ENCODE results near the gene DLG2.

Gene DLG2

GRCh38 chr11:83982825-83983224 is 1644.3 kb downstream of the DLG2 start:
- Histone ChIP-seq H3K4me3 (ENCODE audit: low read depth in 1 of 2, low read length in 2 of 2) (no peak overlapping the region), H3K36me3 (ENCODE audit: insufficient read depth, low read length) (no peaks in the 10 kb centered on the region), H3K27me3 (ENCODE audit: control insufficient read depth in 1 of 2, insufficient read depth in 2 of 2, low read length in 2 of 2) (no peaks in the 10 kb centered on the region), H3K4me1 (ENCODE audit: insufficient read depth, low read length) (no peaks in the 10 kb centered on the region), H3K27ac (ENCODE audit: low read depth, low read length) (no peak overlapping the region), H3K9me3 (ENCODE audit: low read length) (no peaks in the 10 kb centered on the region), H3K9ac (ENCODE audit: low read length) (no peak overlapping the region)

- H3K27ac ChIP-seq (ENCODE audit: low read depth, low read length), result no peak overlapping the region
These were observed 1647.6 kb downstream of the DLG2 start for GRCh38 chr11:83979593-83979992.

DNA sequence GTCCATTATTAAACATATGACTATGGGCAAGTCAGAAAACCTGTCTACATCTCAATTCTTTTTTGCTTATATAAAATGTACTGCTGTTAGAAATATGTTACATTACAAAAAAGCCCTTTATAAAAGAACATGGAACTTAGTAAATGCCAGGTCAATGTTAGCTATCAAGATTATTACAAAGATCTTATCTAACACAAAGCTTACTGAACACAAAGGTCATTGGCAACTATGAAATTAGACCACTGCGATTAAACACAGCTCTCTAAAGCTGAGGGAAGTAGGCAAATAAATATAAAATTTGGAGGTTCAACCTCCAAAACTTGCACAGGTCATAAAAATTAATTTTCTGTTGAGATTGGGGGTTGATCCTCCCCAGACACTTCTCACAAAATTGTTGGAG is 1648.2 kb downstream of the DLG2 start:
- Histone ChIP-seq H3K36me3 (ENCODE audit: insufficient read depth, low read length) (no peaks in the 10 kb centered on the region), H3K4me3 (ENCODE audit: low read depth in 1 of 2, low read length in 2 of 2) (no peak overlapping the region), H3K9ac (ENCODE audit: low read length) (no peak overlapping the region), H3K27me3 (ENCODE audit: control insufficient read depth in 1 of 2, insufficient read depth in 2 of 2, low read length in 2 of 2) (no peaks in the 10 kb centered on the region), H3K27ac (ENCODE audit: low read depth, low read length) (no peak overlapping the region), H3K9me3 (ENCODE audit: low read length) (no peaks in the 10 kb centered on the region), H3K4me1 (ENCODE audit: insufficient read depth, low read length) (no peaks in the 10 kb centered on the region)

More at GRCh38 chr11:83979593-83979992, 1647.6 kb downstream of the DLG2 start:
- Histone ChIP-seq H3K4me1 (ENCODE audit: insufficient read depth, low read length) (no peaks in the 10 kb centered on the region), H3K4me3 (ENCODE audit: low read depth in 1 of 2, low read length in 2 of 2) (no peak overlapping the region), H3K36me3 (ENCODE audit: insufficient read depth, low read length) (no peaks in the 10 kb centered on the region), H3K27me3 (ENCODE audit: control insufficient read depth in 1 of 2, insufficient read depth in 2 of 2, low read length in 2 of 2) (no peaks in the 10 kb centered on the region), H3K9me3 (ENCODE audit: low read length) (no peaks in the 10 kb centered on the region), H3K9ac (ENCODE audit: low read length) (no peak overlapping the region)

DNA sequence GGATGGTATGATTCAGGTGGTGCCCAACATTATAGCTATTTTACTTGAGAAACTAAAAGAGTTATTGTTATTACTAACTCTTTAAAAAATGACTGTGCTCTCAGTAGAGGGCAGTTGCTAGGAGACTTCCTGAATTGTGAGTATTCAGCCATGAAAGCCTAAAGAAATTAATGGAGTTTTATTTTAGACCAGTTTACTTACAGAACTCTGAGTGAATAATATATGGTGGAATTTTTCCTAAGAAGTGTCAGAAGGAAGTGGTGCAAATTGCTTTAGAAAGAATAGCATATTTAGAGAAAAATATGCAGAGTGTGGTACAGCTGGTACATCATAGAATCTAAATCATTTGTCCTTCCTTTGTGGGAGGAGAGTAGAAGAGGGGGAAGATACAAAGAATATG is 1651.1 kb downstream of the DLG2 start:
- Histone ChIP-seq H3K9ac (ENCODE audit: low read length) (no peak overlapping the region), H3K27ac (ENCODE audit: low read depth, low read length) (no peak overlapping the region), H3K4me1 (ENCODE audit: insufficient read depth, low read length) (no peaks in the 10 kb centered on the region), H3K27me3 (ENCODE audit: control insufficient read depth in 1 of 2, insufficient read depth in 2 of 2, low read length in 2 of 2) (no peaks in the 10 kb centered on the region), H3K9me3 (ENCODE audit: low read length) (no peaks in the 10 kb centered on the region), H3K36me3 (ENCODE audit: insufficient read depth, low read length) (no peaks in the 10 kb centered on the region), H3K4me3 (ENCODE audit: low read depth in 1 of 2, low read length in 2 of 2) (no peak overlapping the region)

DNA sequence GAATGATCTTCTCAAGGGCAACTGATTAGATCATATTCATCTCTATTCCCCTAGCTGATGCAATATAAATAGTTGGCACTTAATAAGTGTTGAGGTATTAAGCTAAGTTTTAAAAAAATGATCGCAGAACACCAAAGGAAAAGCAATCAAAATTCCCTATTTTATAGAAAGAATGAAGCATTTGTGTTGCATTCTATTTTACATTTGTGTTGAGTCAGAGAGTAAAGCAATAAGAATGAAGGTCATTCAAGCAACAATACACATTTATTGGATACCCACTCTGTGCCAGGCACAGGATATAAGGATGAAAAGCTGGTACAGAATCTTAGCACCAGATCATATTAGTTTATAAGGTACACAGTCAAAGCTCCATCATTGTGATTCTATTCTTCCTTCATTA is 1654.6 kb downstream of the DLG2 start:
- Histone ChIP-seq H3K4me3 (ENCODE audit: low read depth in 1 of 2, low read length in 2 of 2) (no peak overlapping the region), H3K9me3 (ENCODE audit: low read length) (no peaks in the 10 kb centered on the region), H3K36me3 (ENCODE audit: insufficient read depth, low read length) (no peaks in the 10 kb centered on the region), H3K27me3 (ENCODE audit: control insufficient read depth in 1 of 2, insufficient read depth in 2 of 2, low read length in 2 of 2) (no peaks in the 10 kb centered on the region), H3K27ac (ENCODE audit: low read depth, low read length) (no peak overlapping the region), H3K4me1 (ENCODE audit: insufficient read depth, low read length) (no peaks in the 10 kb centered on the region), H3K9ac (ENCODE audit: low read length) (no peak overlapping the region)

GRCh38 chr11:83971063-83971462 is 1656.1 kb downstream of the DLG2 start:
- Histone ChIP-seq H3K27me3 (ENCODE audit: control insufficient read depth in 1 of 2, insufficient read depth in 2 of 2, low read length in 2 of 2) (no peaks in the 10 kb centered on the region), H3K4me3 (ENCODE audit: low read depth in 1 of 2, low read length in 2 of 2) (no peak overlapping the region), H3K9me3 (ENCODE audit: low read length) (no peaks in the 10 kb centered on the region), H3K36me3 (ENCODE audit: insufficient read depth, low read length) (no peaks in the 10 kb centered on the region), H3K9ac (ENCODE audit: low read length) (no peak overlapping the region), H3K4me1 (ENCODE audit: insufficient read depth, low read length) (no peaks in the 10 kb centered on the region), H3K27ac (ENCODE audit: low read depth, low read length) (no peak overlapping the region)

- Histone ChIP-seq H3K36me3 (ENCODE audit: insufficient read depth, low read length) (no peaks in the 10 kb centered on the region), H3K27ac (ENCODE audit: low read depth, low read length) (no peak overlapping the region), H3K4me3 (ENCODE audit: low read depth in 1 of 2, low read length in 2 of 2) (no peak overlapping the region), H3K9me3 (ENCODE audit: low read length) (no peaks in the 10 kb centered on the region), H3K4me1 (ENCODE audit: insufficient read depth, low read length) (no peaks in the 10 kb centered on the region), H3K27me3 (ENCODE audit: control insufficient read depth in 1 of 2, insufficient read depth in 2 of 2, low read length in 2 of 2) (no peaks in the 10 kb centered on the region), H3K9ac (ENCODE audit: low read length) (no peak overlapping the region)
These were observed 1657.0 kb downstream of the DLG2 start for GRCh38 chr11:83970061-83970671.

DNA sequence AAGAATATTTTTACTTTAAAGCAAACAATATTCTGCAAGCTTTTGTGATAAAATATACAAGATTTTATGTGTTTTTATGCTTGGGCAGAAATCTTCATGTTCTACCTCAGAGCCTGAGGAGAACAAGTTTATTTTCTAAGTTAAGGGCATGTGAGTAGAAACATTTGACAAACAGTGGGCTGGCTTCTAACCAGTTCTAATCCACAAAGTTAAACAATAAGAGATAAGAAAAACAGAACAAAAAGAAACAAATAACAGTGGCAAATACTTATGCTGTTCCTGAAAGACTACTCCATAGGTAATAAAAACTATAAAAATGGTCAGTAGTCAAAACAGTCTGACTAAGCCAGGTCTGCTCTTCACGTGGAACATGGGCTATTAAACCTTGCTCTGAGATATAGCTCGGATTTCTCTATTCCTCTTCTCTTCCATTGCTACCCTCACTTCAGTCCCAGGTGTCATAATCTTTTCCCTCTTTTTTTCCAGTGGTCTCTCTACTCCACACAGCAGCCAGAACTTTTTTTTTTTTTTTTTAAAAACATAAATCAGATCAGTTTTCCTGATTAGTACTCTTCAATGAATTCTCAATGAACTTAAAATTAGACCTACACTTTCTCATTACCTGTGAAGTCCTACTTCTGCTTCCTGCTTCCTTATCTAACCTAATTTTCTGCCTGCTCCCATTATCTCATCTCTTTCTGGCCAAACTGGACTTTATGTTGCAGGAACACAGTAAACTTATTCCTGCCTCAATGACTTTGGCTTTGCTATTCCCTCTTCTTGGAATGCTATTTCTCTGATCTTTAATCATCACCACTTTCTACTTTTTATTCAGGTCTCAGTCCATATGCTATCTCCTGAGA is 1669.9 kb downstream of the DLG2 start:
- no peak overlapping the region for H3K4me3 ChIP-seq (ENCODE audit: low read depth in 1 of 2, low read length in 2 of 2)
- no peaks in the 10 kb centered on the region for H3K4me1 ChIP-seq (ENCODE audit: insufficient read depth, low read length)
- no peaks in the 10 kb centered on the region for H3K27me3 ChIP-seq (ENCODE audit: control insufficient read depth in 1 of 2, insufficient read depth in 2 of 2, low read length in 2 of 2)
- no peaks in the 10 kb centered on the region for H3K36me3 ChIP-seq (ENCODE audit: insufficient read depth, low read length)
- H3K27ac ChIP-seq (ENCODE audit: low read depth, low read length), result no peak overlapping the region
- H3K9me3 ChIP-seq (ENCODE audit: low read length), result no peaks in the 10 kb centered on the region
- no peak overlapping the region for H3K9ac ChIP-seq (ENCODE audit: low read length)

- no peak overlapping the region for H3K27ac ChIP-seq (ENCODE audit: low read depth, low read length)
- no peaks in the 10 kb centered on the region for H3K36me3 ChIP-seq (ENCODE audit: insufficient read depth, low read length)
- H3K9me3 ChIP-seq (ENCODE audit: low read length), result no peaks in the 10 kb centered on the region
- H3K27me3 ChIP-seq (ENCODE audit: control insufficient read depth in 1 of 2, insufficient read depth in 2 of 2, low read length in 2 of 2), result no peaks in the 10 kb centered on the region
- H3K9ac ChIP-seq (ENCODE audit: low read length), result no peak overlapping the region
- H3K4me1 ChIP-seq (ENCODE audit: insufficient read depth, low read length), result no peaks in the 10 kb centered on the region
- no peak overlapping the region for H3K4me3 ChIP-seq (ENCODE audit: low read depth in 1 of 2, low read length in 2 of 2)
These were observed 1670.9 kb downstream of the DLG2 start for GRCh38 chr11:83956119-83956697.

- no peak overlapping the region for H3K27ac ChIP-seq (ENCODE audit: low read depth, low read length)
- no peak overlapping the region for H3K4me3 ChIP-seq (ENCODE audit: low read depth in 1 of 2, low read length in 2 of 2)
These were observed 1672.4 kb downstream of the DLG2 start for GRCh38 chr11:83954780-83955179.

DNA sequence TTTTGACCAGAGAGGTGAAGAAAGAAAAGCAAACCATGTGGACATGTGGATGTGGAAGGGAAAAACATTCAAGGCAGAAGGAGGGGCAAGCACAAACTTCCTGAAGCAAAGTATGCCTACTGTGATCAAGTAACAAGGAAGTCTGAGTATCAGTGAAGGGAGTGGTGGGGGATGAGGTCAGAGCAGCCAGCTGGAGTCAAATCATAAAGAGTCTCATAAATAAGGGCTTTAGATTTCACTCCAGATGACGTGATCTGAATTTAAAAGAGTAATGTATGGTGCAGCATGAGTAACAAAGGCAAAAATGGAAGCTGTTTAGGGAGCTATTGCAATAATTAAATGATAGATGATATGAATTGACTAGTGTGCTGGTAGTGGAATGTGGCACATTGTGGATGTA is 1675.6 kb downstream of the DLG2 start:
- no peak overlapping the region for H3K9ac ChIP-seq (ENCODE audit: low read length)
- H3K4me1 ChIP-seq (ENCODE audit: insufficient read depth, low read length), result no peaks in the 10 kb centered on the region
- no peak overlapping the region for H3K4me3 ChIP-seq (ENCODE audit: low read depth in 1 of 2, low read length in 2 of 2)

More at GRCh38 chr11:83954780-83955179, 1672.4 kb downstream of the DLG2 start:
- no peaks in the 10 kb centered on the region for H3K36me3 ChIP-seq (ENCODE audit: insufficient read depth, low read length)
- H3K9me3 ChIP-seq (ENCODE audit: low read length), result no peaks in the 10 kb centered on the region
- no peaks in the 10 kb centered on the region for H3K27me3 ChIP-seq (ENCODE audit: control insufficient read depth in 1 of 2, insufficient read depth in 2 of 2, low read length in 2 of 2)
- no peak overlapping the region for H3K9ac ChIP-seq (ENCODE audit: low read length)
- H3K4me1 ChIP-seq (ENCODE audit: insufficient read depth, low read length), result no peaks in the 10 kb centered on the region

More for the DNA sequence above, 1675.6 kb downstream of the DLG2 start:
- H3K27me3 ChIP-seq (ENCODE audit: control insufficient read depth in 1 of 2, insufficient read depth in 2 of 2, low read length in 2 of 2), result no peaks in the 10 kb centered on the region
- no peaks in the 10 kb centered on the region for H3K9me3 ChIP-seq (ENCODE audit: low read length)
- no peaks in the 10 kb centered on the region for H3K36me3 ChIP-seq (ENCODE audit: insufficient read depth, low read length)
- H3K27ac ChIP-seq (ENCODE audit: low read depth, low read length), result no peak overlapping the region
